ENCODE data around the gene GPR160.

GRCh38 chr3:170085396-170085795, 47.6 kb downstream of the GPR160 start:
- TF ChIP-seq, protein P1, sequence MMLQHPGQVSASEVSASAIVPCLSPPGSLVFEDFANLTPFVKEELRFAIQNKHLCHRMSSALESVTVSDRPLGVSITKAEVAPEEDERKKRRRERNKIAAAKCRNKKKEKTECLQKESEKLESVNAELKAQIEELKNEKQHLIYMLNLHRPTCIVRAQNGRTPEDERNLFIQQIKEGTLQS (IDR thresholded peaks at IDR 0.05), result no peak
- no peak for TF ChIP-seq CBX3 (IDR thresholded peaks at IDR 0.05; ENCODE audit: low read depth)
- TF ChIP-seq POLR2AphosphoS5 (IDR thresholded peaks at IDR 0.05; ENCODE audit: low read depth, low read length), result no peak
- TF ChIP-seq, protein P2, sequence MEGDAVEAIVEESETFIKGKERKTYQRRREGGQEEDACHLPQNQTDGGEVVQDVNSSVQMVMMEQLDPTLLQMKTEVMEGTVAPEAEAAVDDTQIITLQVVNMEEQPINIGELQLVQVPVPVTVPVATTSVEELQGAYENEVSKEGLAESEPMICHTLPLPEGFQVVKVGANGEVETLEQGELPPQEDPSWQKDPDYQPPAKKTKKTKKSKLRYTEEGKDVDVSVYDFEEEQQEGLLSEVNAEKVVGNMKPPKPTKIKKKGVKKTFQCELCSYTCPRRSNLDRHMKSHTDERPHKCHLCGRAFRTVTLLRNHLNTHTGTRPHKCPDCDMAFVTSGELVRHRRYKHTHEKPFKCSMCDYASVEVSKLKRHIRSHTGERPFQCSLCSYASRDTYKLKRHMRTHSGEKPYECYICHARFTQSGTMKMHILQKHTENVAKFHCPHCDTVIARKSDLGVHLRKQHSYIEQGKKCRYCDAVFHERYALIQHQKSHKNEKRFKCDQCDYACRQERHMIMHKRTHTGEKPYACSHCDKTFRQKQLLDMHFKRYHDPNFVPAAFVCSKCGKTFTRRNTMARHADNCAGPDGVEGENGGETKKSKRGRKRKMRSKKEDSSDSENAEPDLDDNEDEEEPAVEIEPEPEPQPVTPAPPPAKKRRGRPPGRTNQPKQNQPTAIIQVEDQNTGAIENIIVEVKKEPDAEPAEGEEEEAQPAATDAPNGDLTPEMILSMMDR (IDR thresholded peaks at IDR 0.05 in 2 of 3, conservative IDR thresholded peaks at IDR 0.05 in 1 of 3; ENCODE audit: borderline replicate concordance in 1 of 3, insufficient read depth in 1 of 3, low read depth in 2 of 3, low read length in 2 of 3), result no peak
- no peak for TF ChIP-seq FOSL1 (IDR thresholded peaks at IDR 0.05; ENCODE audit: low read depth)
- no peak for TF ChIP-seq SIN3A (IDR thresholded peaks at IDR 0.05; ENCODE audit: low read depth)
- TF ChIP-seq TCF7L2 (IDR thresholded peaks at IDR 0.05; ENCODE audit: borderline replicate concordance, extremely low read depth, insufficient read depth, insufficient read length), result no peak
- no peak for TF ChIP-seq ZNF274 (IDR thresholded peaks at IDR 0.05; ENCODE audit: low read depth, low read length)
- no peak for TF ChIP-seq EZH2phosphoT487 (IDR thresholded peaks at IDR 0.05; ENCODE audit: borderline replicate concordance)
